H1 (cell line): ENCODE results near the gene MRTFA. TPM values are rescaled to one million over a fixed set of nuclear protein-coding genes. Genes with fewer than 3 reads are reported as not detected.

Experiments
- CHD2 ChIP-seq: IDR thresholded peaks from 2 replicates; pipeline ENCODE4 v1.6.1; 2012; ENCODE audit warnings: low read length, improper control_type of control experiment
- POLR2A ChIP-seq, 2 experiments: IDR thresholded peaks; 1 replicate in 1 of 2; 2 replicates in 1 of 2; pipeline ENCODE4 v1.6.1; 2011; ENCODE audit warnings: low read depth in 2 of 2, low read length in 2 of 2, mild to moderate bottlenecking in 2 of 2; ENCODE audit errors: control extremely low read depth in 1 of 2
- RAD21 ChIP-seq, 2 experiments: IDR thresholded peaks in 1 of 2; conservative IDR thresholded peaks in 1 of 2; 2 replicates each; pipeline ENCODE4 v1.6.1; 2011; ENCODE audit warnings: low read depth in 2 of 2, low read length in 2 of 2, improper control_type of control experiment in 1 of 2, inconsistent platforms in 1 of 2, mild to moderate bottlenecking in 1 of 2, moderate library complexity in 1 of 2
- TEAD4 ChIP-seq: IDR thresholded peaks from 2 replicates; pipeline ENCODE4 v1.6.1; 2012; ENCODE audit warnings: low read depth, low read length, inconsistent platforms, mixed read lengths
- polyA plus RNA-seq, 7 experiments: library from polyadenylated mRNA; depleted of rRNA in 3 of 7; stranded (reverse) in 5 of 7; unstranded in 2 of 7; fragments of >200 nt in 5 of 7; fragments of 200-250 nt in 2 of 7; gene quantifications; 1 replicate in 5 of 7; 2 replicates in 1 of 7; 4 replicates in 1 of 7; pipeline versions ENCODE4 v1.2.1 to v1.2.3, GENCODE V29; 2011 to 2013; ENCODE audit warnings: missing spikeins in 2 of 7, mixed read lengths in 2 of 7
- total RNA-seq: library from RNA; stranded (reverse); fragmentation: NEBNext Ultra II Directional; extraction: Animal tissue kit (Norgen Biotek cat#: 25700); gene quantifications from 2 replicates; pipeline ENCODE4 v1.2.1, GENCODE V29; 2021
- TF ChIP-seq, protein P1 (sequence below): fragments of 300-600 bp; sonication (generic); IDR thresholded peaks from 2 replicates; pipeline ENCODE4 v1.7.1; 2012; ENCODE audit warnings: low read length, moderate library complexity, mild to moderate bottlenecking, inconsistent platforms; ENCODE audit not compliant: insufficient replicate concordance

MRTFA gene
- total and polyA plus RNA-seq, 2 of the 8 experiments (the other 6 are each of a cell fraction or from before 2014, with no cell fraction given) = 5.4 to 37.9 TPM

DNA sequence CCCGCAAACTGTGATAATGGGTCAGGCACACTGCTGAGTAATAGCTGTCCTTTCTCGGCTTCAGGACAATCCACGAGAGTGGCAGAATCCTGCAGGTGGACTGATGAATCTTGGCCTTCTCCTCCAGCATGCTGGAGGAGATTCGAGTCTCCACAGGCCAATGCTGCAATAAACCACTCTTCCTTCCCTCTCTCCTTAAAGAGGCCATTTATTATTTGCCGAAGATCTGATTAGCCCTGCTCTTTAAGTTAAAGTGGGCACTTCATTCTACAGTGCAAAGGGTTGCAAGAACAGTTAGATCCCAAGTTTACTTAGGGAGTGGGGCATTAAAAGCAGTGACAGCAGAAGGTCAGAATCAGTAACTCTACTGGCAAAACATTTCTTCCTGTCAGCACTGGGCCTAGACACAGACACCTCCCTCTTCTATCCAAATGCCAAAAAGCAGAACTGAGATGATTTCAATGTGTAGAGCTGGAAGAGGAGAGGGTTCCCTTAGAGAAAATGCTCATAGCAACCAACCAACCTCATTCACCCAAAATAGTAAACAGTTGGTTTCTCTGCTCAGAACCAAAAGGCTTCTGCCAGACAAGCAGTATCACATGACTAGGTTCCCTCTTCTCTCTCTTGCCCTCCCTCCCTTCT is 144.4 kb downstream of the MRTFA start (continued):
- no peak for TF ChIP-seq RAD21 (IDR thresholded peaks at IDR 0.05 in 1 of 2, conservative IDR thresholded peaks at IDR 0.05 in 1 of 2; ENCODE audit: low read depth in 2 of 2, low read length in 2 of 2)
- TF ChIP-seq, protein P1, sequence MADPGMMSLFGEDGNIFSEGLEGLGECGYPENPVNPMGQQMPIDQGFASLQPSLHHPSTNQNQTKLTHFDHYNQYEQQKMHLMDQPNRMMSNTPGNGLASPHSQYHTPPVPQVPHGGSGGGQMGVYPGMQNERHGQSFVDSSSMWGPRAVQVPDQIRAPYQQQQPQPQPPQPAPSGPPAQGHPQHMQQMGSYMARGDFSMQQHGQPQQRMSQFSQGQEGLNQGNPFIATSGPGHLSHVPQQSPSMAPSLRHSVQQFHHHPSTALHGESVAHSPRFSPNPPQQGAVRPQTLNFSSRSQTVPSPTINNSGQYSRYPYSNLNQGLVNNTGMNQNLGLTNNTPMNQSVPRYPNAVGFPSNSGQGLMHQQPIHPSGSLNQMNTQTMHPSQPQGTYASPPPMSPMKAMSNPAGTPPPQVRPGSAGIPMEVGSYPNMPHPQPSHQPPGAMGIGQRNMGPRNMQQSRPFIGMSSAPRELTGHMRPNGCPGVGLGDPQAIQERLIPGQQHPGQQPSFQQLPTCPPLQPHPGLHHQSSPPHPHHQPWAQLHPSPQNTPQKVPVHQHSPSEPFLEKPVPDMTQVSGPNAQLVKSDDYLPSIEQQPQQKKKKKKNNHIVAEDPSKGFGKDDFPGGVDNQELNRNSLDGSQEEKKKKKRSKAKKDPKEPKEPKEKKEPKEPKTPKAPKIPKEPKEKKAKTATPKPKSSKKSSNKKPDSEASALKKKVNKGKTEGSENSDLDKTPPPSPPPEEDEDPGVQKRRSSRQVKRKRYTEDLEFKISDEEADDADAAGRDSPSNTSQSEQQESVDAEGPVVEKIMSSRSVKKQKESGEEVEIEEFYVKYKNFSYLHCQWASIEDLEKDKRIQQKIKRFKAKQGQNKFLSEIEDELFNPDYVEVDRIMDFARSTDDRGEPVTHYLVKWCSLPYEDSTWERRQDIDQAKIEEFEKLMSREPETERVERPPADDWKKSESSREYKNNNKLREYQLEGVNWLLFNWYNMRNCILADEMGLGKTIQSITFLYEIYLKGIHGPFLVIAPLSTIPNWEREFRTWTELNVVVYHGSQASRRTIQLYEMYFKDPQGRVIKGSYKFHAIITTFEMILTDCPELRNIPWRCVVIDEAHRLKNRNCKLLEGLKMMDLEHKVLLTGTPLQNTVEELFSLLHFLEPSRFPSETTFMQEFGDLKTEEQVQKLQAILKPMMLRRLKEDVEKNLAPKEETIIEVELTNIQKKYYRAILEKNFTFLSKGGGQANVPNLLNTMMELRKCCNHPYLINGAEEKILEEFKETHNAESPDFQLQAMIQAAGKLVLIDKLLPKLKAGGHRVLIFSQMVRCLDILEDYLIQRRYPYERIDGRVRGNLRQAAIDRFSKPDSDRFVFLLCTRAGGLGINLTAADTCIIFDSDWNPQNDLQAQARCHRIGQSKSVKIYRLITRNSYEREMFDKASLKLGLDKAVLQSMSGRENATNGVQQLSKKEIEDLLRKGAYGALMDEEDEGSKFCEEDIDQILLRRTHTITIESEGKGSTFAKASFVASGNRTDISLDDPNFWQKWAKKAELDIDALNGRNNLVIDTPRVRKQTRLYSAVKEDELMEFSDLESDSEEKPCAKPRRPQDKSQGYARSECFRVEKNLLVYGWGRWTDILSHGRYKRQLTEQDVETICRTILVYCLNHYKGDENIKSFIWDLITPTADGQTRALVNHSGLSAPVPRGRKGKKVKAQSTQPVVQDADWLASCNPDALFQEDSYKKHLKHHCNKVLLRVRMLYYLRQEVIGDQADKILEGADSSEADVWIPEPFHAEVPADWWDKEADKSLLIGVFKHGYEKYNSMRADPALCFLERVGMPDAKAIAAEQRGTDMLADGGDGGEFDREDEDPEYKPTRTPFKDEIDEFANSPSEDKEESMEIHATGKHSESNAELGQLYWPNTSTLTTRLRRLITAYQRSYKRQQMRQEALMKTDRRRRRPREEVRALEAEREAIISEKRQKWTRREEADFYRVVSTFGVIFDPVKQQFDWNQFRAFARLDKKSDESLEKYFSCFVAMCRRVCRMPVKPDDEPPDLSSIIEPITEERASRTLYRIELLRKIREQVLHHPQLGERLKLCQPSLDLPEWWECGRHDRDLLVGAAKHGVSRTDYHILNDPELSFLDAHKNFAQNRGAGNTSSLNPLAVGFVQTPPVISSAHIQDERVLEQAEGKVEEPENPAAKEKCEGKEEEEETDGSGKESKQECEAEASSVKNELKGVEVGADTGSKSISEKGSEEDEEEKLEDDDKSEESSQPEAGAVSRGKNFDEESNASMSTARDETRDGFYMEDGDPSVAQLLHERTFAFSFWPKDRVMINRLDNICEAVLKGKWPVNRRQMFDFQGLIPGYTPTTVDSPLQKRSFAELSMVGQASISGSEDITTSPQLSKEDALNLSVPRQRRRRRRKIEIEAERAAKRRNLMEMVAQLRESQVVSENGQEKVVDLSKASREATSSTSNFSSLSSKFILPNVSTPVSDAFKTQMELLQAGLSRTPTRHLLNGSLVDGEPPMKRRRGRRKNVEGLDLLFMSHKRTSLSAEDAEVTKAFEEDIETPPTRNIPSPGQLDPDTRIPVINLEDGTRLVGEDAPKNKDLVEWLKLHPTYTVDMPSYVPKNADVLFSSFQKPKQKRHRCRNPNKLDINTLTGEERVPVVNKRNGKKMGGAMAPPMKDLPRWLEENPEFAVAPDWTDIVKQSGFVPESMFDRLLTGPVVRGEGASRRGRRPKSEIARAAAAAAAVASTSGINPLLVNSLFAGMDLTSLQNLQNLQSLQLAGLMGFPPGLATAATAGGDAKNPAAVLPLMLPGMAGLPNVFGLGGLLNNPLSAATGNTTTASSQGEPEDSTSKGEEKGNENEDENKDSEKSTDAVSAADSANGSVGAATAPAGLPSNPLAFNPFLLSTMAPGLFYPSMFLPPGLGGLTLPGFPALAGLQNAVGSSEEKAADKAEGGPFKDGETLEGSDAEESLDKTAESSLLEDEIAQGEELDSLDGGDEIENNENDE = no peak
- TF ChIP-seq POLR2A (IDR thresholded peaks at IDR 0.05; ENCODE audit: control extremely low read depth in 1 of 2, low read depth in 2 of 2, low read length in 2 of 2) = no peak
- no peak for TF ChIP-seq CHD2
- no peak for TF ChIP-seq TEAD4
